GM23338 (cell line): Measurements from ENCODE around the gene CACNB4. TPM values are rescaled to one million over a fixed set of nuclear protein-coding genes. Genes with fewer than 3 reads are reported as not detected.

Experiments
- ATAC-seq: fragments of 200-7000 bp; cut with Tn5 transposase; 3 replicates; pipeline ENCODE4 v1.9.1; 2020
- DNase-seq: peaks from one replicate; pipeline ENCODE4 v3.0.0-alpha.2; 2015; ENCODE audit warnings: low spot score
- H2AFZ ChIP-seq: fragments of 200-600 bp; sonication (generic); 2 replicates; pipeline ENCODE4 v1.8.0; 2016; ENCODE audit warnings: antibody characterized with exemption, mild to moderate bottlenecking, moderate library complexity
- H3F3A ChIP-seq: fragments of 200-600 bp; sonication (generic); replicated peaks from 2 replicates; pipeline ENCODE4 v1.8.0; 2017; ENCODE audit warnings: antibody characterized with exemption, mixed run types, low read depth
- H3K27ac ChIP-seq: fragments of 200-600 bp; sonication (generic); 2 replicates; pipeline ENCODE4 v1.6.1; 2016; ENCODE audit warnings: low read depth
- H3K27me3 ChIP-seq: fragments of 200-600 bp; sonication (generic); 2 replicates; pipeline ENCODE4 v1.8.0; 2016; ENCODE audit warnings: mild to moderate bottlenecking, mixed run types, moderate library complexity; ENCODE audit not compliant: insufficient read depth
- H3K36me3 ChIP-seq: fragments of 200-600 bp; sonication (generic); 2 replicates; pipeline ENCODE4 v1.8.0; 2016; ENCODE audit warnings: mild to moderate bottlenecking; ENCODE audit not compliant: insufficient read depth
- H3K4me1 ChIP-seq: fragments of 200-600 bp; sonication (generic); 2 replicates; pipeline ENCODE4 v1.8.0; 2016; ENCODE audit warnings: mild to moderate bottlenecking, moderate library complexity; ENCODE audit not compliant: insufficient read depth
- H3K4me2 ChIP-seq: fragments of 200-600 bp; sonication (generic); 2 replicates; pipeline ENCODE4 v1.7.1; 2017; ENCODE audit warnings: mixed run types
- H3K4me3 ChIP-seq: fragments of 200-600 bp; sonication (generic); 2 replicates; pipeline ENCODE4 v1.6.1; 2016; ENCODE audit warnings: mixed run types
- H3K79me2 ChIP-seq: fragments of 200-600 bp; sonication (generic); replicated peaks from 2 replicates; pipeline ENCODE4 v1.8.0; 2017; ENCODE audit warnings: mild to moderate bottlenecking; ENCODE audit not compliant: insufficient read depth
- H3K9me2 ChIP-seq: fragments of 200-600 bp; sonication (generic); 2 replicates; pipeline ENCODE4 v1.8.0; 2017; ENCODE audit not compliant: insufficient read depth
- H4K20me1 ChIP-seq: fragments of 200-600 bp; sonication (generic); replicated peaks from 2 replicates; pipeline ENCODE4 v1.8.0; 2017; ENCODE audit warnings: mild to moderate bottlenecking; ENCODE audit not compliant: insufficient read depth
- H3K27ac Mint-ChIP-seq: 2 replicates; pipeline ENCODE4 v1.8.0; 2020; ENCODE audit warnings: inconsistent platforms, mild to moderate bottlenecking, moderate library complexity, mixed read lengths
- H3K27me3 Mint-ChIP-seq: 3 replicates; pipeline ENCODE4 v1.8.0; 2022; ENCODE audit warnings: low read depth, mild to moderate bottlenecking, moderate library complexity, mixed read lengths, inconsistent platforms; ENCODE audit not compliant: insufficient read depth, poor library complexity
- H3K36me3 Mint-ChIP-seq: 3 replicates; pipeline ENCODE4 v1.8.0; 2021; ENCODE audit warnings: low read depth, mild to moderate bottlenecking, inconsistent platforms, moderate library complexity, mixed read lengths
- H3K4me1 Mint-ChIP-seq: 3 replicates; pipeline ENCODE4 v1.8.0; 2020; ENCODE audit warnings: mild to moderate bottlenecking, inconsistent platforms, mixed read lengths
- H3K4me3 Mint-ChIP-seq: 3 replicates; pipeline ENCODE4 v1.8.0; 2021; ENCODE audit warnings: moderate library complexity, mild to moderate bottlenecking, inconsistent platforms, mixed read lengths
- H3K9me3 Mint-ChIP-seq: 3 replicates; pipeline ENCODE4 v1.8.0; 2020; ENCODE audit warnings: moderate library complexity, mild to moderate bottlenecking, inconsistent platforms, mixed read lengths
- EZH2 ChIP-seq: fragments of 200-600 bp; sonication (generic); IDR thresholded peaks from one replicate; pipeline ENCODE4 v1.8.0; 2017; ENCODE audit warnings: antibody characterized with exemption, mild to moderate bottlenecking, low read depth; ENCODE audit not compliant: unreplicated experiment
- EZH2phosphoT487 ChIP-seq: fragments of 200-600 bp; sonication (generic); IDR thresholded peaks from one replicate; pipeline ENCODE4 v1.8.1; 2018; ENCODE audit warnings: antibody characterized with exemption; ENCODE audit not compliant: unreplicated experiment
- NANOG ChIP-seq: IDR thresholded peaks from 2 replicates; pipeline ENCODE4 v1.6.1; 2016; ENCODE audit warnings: antibody characterized with exemption, borderline replicate concordance
- POLR2AphosphoS5 ChIP-seq: IDR thresholded peaks from 2 replicates; pipeline ENCODE4 v1.6.1; 2016; ENCODE audit warnings: antibody characterized with exemption, low read depth
- STAT1 ChIP-seq: IDR thresholded peaks from one replicate; pipeline ENCODE4 v1.6.1; 2016; ENCODE audit warnings: antibody characterized with exemption; ENCODE audit not compliant: unreplicated experiment
- ZNF114 ChIP-seq: fragments of 250-450 bp; sonication (Bioruptor Pico); IDR thresholded peaks from 2 replicates; pipeline ENCODE4 v1.5.0; 2020; ENCODE audit warnings: mild to moderate bottlenecking, moderate library complexity
- ZNF331 ChIP-seq: fragments of 250-450 bp; sonication (Bioruptor Pico); IDR thresholded peaks from 2 replicates; pipeline ENCODE4 v1.5.0; 2020; ENCODE audit warnings: low read depth, mild to moderate bottlenecking, moderate library complexity
- polyA plus RNA-seq: library from polyadenylated mRNA; unstranded; fragments of >200 nt; fragmentation: Nextera tagmentation; extraction: Ambion mirVana; gene quantifications from 2 replicates; pipeline ENCODE4 v1.2.1, GENCODE V29; 2016
- total RNA-seq: library from RNA; depleted of rRNA; stranded (reverse); fragments of >200 nt; shearing (Covaris generic); gene quantifications from 2 replicates; pipeline ENCODE4 v1.2.3, GENCODE V29; 2014
- TF ChIP-seq, protein P1 (sequence below): fragments of 250-450 bp; sonication (Bioruptor Pico); IDR thresholded peaks from 2 replicates; pipeline ENCODE4 v1.5.0; 2020; ENCODE audit warnings: mild to moderate bottlenecking, moderate library complexity
- TF ChIP-seq, protein P2 (sequence below): IDR thresholded peaks from one replicate; pipeline ENCODE4 v1.6.1; 2018; ENCODE audit warnings: antibody characterized with exemption; ENCODE audit not compliant: unreplicated experiment
- TF ChIP-seq, protein P3 (sequence below): IDR thresholded peaks from 2 replicates; pipeline ENCODE4 v1.6.1; 2016; ENCODE audit warnings: antibody characterized with exemption

The CACNB4 gene
- total and polyA plus RNA-seq, 2 experiments from 2014 or later: 4.0 to 9.8 TPM

DNA sequence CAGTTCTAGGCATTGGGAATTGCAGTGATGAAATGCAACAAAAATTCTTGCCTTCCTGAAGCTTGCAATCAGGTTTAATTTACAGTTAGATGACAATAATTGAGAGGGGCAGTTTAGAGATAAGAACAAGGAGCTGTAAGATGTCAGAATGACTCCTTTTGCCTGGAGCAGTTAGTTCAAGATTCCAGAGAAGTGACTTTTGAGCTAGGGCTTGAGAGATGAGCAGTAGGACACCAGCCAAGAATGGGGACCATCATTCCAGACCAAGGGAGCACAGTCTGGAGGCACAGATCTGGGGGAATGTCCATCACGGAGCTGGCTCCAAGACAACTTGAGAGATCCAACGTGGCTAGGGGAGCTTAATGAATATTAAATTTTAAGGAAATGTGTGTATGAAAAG is 26.8 kb downstream of the CACNB4 start:
- no peak overlapping the region for H3K27ac Mint-ChIP-seq
- H3K4me3 ChIP-seq: no peak overlapping the region
- no peaks in the 10 kb centered on the region for H3F3A ChIP-seq
- H3K79me2 ChIP-seq: no peaks in the 10 kb centered on the region
- TF ChIP-seq EZH2phosphoT487 (no peak), STAT1 (no peak), ZNF331 (no peak), ZNF114 (CRISPR knock-in tag) (no peak), EZH2 (no peak), POLR2AphosphoS5 (no peak), NANOG (no peak)
- TF ChIP-seq, protein P1, sequence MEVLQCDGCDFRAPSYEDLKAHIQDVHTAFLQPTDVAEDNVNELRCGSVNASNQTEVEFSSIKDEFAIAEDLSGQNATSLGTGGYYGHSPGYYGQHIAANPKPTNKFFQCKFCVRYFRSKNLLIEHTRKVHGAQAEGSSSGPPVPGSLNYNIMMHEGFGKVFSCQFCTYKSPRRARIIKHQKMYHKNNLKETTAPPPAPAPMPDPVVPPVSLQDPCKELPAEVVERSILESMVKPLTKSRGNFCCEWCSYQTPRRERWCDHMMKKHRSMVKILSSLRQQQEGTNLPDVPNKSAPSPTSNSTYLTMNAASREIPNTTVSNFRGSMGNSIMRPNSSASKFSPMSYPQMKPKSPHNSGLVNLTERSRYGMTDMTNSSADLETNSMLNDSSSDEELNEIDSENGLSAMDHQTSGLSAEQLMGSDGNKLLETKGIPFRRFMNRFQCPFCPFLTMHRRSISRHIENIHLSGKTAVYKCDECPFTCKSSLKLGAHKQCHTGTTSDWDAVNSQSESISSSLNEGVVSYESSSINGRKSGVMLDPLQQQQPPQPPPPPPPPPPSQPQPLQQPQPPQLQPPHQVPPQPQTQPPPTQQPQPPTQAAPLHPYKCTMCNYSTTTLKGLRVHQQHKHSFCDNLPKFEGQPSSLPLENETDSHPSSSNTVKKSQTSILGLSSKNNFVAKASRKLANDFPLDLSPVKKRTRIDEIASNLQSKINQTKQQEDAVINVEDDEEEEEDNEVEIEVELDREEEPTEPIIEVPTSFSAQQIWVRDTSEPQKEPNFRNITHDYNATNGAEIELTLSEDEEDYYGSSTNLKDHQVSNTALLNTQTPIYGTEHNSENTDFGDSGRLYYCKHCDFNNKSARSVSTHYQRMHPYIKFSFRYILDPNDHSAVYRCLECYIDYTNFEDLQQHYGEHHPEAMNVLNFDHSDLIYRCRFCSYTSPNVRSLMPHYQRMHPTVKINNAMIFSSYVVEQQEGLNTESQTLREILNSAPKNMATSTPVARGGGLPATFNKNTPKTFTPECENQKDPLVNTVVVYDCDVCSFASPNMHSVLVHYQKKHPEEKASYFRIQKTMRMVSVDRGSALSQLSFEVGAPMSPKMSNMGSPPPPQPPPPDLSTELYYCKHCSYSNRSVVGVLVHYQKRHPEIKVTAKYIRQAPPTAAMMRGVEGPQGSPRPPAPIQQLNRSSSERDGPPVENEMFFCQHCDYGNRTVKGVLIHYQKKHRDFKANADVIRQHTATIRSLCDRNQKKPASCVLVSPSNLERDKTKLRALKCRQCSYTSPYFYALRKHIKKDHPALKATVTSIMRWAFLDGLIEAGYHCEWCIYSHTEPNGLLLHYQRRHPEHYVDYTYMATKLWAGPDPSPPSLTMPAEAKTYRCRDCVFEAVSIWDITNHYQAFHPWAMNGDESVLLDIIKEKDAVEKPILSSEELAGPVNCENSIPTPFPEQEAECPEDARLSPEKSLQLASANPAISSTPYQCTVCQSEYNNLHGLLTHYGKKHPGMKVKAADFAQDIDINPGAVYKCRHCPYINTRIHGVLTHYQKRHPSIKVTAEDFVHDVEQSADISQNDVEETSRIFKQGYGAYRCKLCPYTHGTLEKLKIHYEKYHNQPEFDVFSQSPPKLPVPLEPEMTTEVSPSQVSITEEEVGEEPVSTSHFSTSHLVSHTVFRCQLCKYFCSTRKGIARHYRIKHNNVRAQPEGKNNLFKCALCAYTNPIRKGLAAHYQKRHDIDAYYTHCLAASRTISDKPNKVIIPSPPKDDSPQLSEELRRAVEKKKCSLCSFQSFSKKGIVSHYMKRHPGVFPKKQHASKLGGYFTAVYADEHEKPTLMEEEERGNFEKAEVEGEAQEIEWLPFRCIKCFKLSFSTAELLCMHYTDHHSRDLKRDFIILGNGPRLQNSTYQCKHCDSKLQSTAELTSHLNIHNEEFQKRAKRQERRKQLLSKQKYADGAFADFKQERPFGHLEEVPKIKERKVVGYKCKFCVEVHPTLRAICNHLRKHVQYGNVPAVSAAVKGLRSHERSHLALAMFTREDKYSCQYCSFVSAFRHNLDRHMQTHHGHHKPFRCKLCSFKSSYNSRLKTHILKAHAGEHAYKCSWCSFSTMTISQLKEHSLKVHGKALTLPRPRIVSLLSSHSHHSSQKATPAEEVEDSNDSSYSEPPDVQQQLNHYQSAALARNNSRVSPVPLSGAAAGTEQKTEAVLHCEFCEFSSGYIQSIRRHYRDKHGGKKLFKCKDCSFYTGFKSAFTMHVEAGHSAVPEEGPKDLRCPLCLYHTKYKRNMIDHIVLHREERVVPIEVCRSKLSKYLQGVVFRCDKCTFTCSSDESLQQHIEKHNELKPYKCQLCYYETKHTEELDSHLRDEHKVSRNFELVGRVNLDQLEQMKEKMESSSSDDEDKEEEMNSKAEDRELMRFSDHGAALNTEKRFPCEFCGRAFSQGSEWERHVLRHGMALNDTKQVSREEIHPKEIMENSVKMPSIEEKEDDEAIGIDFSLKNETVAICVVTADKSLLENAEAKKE: no peak
- TF ChIP-seq, protein P2, sequence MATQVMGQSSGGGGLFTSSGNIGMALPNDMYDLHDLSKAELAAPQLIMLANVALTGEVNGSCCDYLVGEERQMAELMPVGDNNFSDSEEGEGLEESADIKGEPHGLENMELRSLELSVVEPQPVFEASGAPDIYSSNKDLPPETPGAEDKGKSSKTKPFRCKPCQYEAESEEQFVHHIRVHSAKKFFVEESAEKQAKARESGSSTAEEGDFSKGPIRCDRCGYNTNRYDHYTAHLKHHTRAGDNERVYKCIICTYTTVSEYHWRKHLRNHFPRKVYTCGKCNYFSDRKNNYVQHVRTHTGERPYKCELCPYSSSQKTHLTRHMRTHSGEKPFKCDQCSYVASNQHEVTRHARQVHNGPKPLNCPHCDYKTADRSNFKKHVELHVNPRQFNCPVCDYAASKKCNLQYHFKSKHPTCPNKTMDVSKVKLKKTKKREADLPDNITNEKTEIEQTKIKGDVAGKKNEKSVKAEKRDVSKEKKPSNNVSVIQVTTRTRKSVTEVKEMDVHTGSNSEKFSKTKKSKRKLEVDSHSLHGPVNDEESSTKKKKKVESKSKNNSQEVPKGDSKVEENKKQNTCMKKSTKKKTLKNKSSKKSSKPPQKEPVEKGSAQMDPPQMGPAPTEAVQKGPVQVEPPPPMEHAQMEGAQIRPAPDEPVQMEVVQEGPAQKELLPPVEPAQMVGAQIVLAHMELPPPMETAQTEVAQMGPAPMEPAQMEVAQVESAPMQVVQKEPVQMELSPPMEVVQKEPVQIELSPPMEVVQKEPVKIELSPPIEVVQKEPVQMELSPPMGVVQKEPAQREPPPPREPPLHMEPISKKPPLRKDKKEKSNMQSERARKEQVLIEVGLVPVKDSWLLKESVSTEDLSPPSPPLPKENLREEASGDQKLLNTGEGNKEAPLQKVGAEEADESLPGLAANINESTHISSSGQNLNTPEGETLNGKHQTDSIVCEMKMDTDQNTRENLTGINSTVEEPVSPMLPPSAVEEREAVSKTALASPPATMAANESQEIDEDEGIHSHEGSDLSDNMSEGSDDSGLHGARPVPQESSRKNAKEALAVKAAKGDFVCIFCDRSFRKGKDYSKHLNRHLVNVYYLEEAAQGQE: no peak
- TF ChIP-seq, protein P3, sequence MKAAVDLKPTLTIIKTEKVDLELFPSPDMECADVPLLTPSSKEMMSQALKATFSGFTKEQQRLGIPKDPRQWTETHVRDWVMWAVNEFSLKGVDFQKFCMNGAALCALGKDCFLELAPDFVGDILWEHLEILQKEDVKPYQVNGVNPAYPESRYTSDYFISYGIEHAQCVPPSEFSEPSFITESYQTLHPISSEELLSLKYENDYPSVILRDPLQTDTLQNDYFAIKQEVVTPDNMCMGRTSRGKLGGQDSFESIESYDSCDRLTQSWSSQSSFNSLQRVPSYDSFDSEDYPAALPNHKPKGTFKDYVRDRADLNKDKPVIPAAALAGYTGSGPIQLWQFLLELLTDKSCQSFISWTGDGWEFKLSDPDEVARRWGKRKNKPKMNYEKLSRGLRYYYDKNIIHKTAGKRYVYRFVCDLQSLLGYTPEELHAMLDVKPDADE: no peak
- H3K4me1 ChIP-seq: no peaks in the 10 kb centered on the region; the same call in 1 of the 2 replicates
- DNase-seq: no peak
- no peaks in the 10 kb centered on the region for H4K20me1 ChIP-seq
- no peak for ATAC-seq
- peaks cover 6% of the 10 kb centered on the region for H3K27me3 Mint-ChIP-seq
- peaks cover 16% of the 10 kb centered on the region for H3K4me1 Mint-ChIP-seq
- H3K9me2 ChIP-seq: peaks cover 7% of the 10 kb centered on the region; the same call in 1 of the 2 replicates
- H3K36me3 ChIP-seq: no peaks in the 10 kb centered on the region
- no peaks in the 10 kb centered on the region for H3K9me3 Mint-ChIP-seq
- H2AFZ ChIP-seq: no peak overlapping the region
- no peaks in the 10 kb centered on the region; the same call in 2 of the 3 replicates for H3K36me3 Mint-ChIP-seq
- H3K4me2 ChIP-seq: no peak overlapping the region
- H3K4me3 Mint-ChIP-seq: no peak overlapping the region
- H3K27ac ChIP-seq: no peak overlapping the region
- H3K27me3 ChIP-seq: no peaks in the 10 kb centered on the region
